Lower leg skin (tissue), 3 donors: ENCODE data around the gene SEC14L1.

Source experiments
- POLR2A ChIP-seq, 2 donors: fragments of 450-650 bp; IDR thresholded peaks; one replicate each; pipeline ENCODE4 v1.6.1; 2016 to 2017; ENCODE audit warnings: antibody characterized with exemption in 2 of 2, mild to moderate bottlenecking in 1 of 2, moderate library complexity in 1 of 2
- TF ChIP-seq, protein P1 (sequence below), 3 donors: fragments of 450-650 bp; IDR thresholded peaks; one replicate each; pipeline ENCODE4 v1.5.1; 2016; ENCODE audit warnings: antibody characterized with exemption in 3 of 3, mild to moderate bottlenecking in 3 of 3, moderate library complexity in 2 of 3

DNA sequence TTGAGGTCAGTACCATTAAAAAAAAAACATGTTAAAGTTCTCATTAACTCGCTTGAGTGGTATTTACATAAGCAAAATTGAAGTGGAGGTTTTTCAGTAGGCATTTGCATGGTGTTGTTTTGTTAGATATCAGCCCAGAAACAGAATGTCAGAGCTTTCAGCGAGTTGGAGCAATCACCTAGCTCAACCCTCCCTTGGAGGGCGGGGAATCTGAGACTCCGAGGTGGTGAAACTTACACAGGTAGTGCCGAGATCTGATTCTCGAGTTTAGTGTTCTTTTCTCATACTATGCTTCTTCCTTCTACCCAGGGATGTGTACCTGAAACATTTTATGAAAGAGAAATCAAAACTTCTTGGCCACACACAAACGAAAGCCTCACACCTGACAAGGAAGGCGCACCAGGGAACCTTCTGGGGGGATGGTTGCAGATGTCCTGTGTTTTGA is 6.6 kb downstream of the SEC14L1 start:
- TF ChIP-seq POLR2A (IDR thresholded peaks at IDR 0.05) = no peak
- TF ChIP-seq, protein P1, sequence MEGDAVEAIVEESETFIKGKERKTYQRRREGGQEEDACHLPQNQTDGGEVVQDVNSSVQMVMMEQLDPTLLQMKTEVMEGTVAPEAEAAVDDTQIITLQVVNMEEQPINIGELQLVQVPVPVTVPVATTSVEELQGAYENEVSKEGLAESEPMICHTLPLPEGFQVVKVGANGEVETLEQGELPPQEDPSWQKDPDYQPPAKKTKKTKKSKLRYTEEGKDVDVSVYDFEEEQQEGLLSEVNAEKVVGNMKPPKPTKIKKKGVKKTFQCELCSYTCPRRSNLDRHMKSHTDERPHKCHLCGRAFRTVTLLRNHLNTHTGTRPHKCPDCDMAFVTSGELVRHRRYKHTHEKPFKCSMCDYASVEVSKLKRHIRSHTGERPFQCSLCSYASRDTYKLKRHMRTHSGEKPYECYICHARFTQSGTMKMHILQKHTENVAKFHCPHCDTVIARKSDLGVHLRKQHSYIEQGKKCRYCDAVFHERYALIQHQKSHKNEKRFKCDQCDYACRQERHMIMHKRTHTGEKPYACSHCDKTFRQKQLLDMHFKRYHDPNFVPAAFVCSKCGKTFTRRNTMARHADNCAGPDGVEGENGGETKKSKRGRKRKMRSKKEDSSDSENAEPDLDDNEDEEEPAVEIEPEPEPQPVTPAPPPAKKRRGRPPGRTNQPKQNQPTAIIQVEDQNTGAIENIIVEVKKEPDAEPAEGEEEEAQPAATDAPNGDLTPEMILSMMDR (IDR thresholded peaks at IDR 0.05) = no peak
